ENCODE measurements around the gene NPLOC4. TPM values are rescaled to one million over a fixed set of nuclear protein-coding genes. Genes with fewer than 3 reads are reported as not detected.
A peak's percentile ranks its signal among the peaks of the same experiment; 100 is the strongest.

NPLOC4 gene
- total RNA-seq, 3 donors from 2014 or later: 78.4 to 89.5 (median 78.6) TPM

GRCh38 chr17:81509972-81510784, 126.7 kb downstream of the NPLOC4 start:
- Histone ChIP-seq H3K36me3 (ENCODE audit: low read depth) (no peaks in the 10 kb centered on the region), H3K4me3 (peak overlapping the region; percentile 98), H3K4me1 (ENCODE audit: low read depth) (peaks cover 12% of the 10 kb centered on the region), H3K9me3 (no peaks in the 10 kb centered on the region)
- TF ChIP-seq CTCF (IDR thresholded peaks at IDR 0.05): no peak
- DNase-seq (peak in 1 of 3 donors; percentile 34), ATAC-seq (no peak)
- intact Hi-C loops (cut with DNase I, micrococcal nuclease): loop anchor here in 1 of 2 donors (10.0 kb wide), 1 partner anchor 115 kb away; the partner anchor contains the start of gene BAHCC1

GRCh38 chr17:81509207-81509971, 127.5 kb downstream of the NPLOC4 start:
- DNase-seq (peak in 2 of 3 donors; percentile 48 to 51), ATAC-seq (no peak)
- Histone ChIP-seq H3K4me3 (peak overlapping the region; percentile 98), H3K36me3 (ENCODE audit: low read depth) (no peaks in the 10 kb centered on the region), H3K4me1 (ENCODE audit: low read depth) (peaks cover 12% of the 10 kb centered on the region), H3K9me3 (no peaks in the 10 kb centered on the region)
- intact Hi-C loops (cut with DNase I, micrococcal nuclease): no loop called here
- TF ChIP-seq CTCF (IDR thresholded peaks at IDR 0.05): no peak

GRCh38 chr17:81508639-81509206, 128.2 kb downstream of the NPLOC4 start:
- Histone ChIP-seq H3K4me3 (no peak overlapping the region), H3K9me3 (no peaks in the 10 kb centered on the region), H3K36me3 (ENCODE audit: low read depth) (no peaks in the 10 kb centered on the region), H3K4me1 (ENCODE audit: low read depth) (peaks cover 12% of the 10 kb centered on the region)
- intact Hi-C loops (cut with DNase I, micrococcal nuclease): no loop called here
- peak; percentile 1 for ATAC-seq
- TF ChIP-seq CTCF (IDR thresholded peaks at IDR 0.05): no peak
- DNase-seq: peak in 1 of 3 donors; percentile 36

Other genes with a start within 250 kb of the NPLOC4 start
- gene BAHCC1, start 241.7 kb downstream of the NPLOC4 start, total RNA-seq: 10 to 100 TPM; 14.0 to 27.4 (median 16.5) TPM
- gene ACTG1, start 124.3 kb downstream of the NPLOC4 start, total RNA-seq: 1,000 to 10,000 TPM; 1,922 to 4,060 (median 3,184) TPM
- gene FSCN2, start 108.7 kb downstream of the NPLOC4 start, total RNA-seq: 1 to 10 TPM; 1.6 to 4.0 (median 2.5) TPM
- gene FAAP100, start 84.8 kb downstream of the NPLOC4 start, total RNA-seq: 10 to 100 TPM; 23.2 to 28.9 (median 25.0) TPM
- gene TSPAN10, start 84 bp upstream of the NPLOC4 start, total RNA-seq: under 1 TPM; 0.27 to 0.47 (median 0.41) TPM
- gene PDE6G, start 19.4 kb upstream of the NPLOC4 start, total RNA-seq: 1 to 10 TPM in 1 of 3 donors, under 1 TPM in 1, not detected in 1; 0.39 to 1.2 TPM
- gene OXLD1, start 29.5 kb upstream of the NPLOC4 start, total RNA-seq: 10 to 100 TPM; 26.3 to 27.5 (median 26.8) TPM
- gene CCDC137, start 29.6 kb upstream of the NPLOC4 start, total RNA-seq: 10 to 100 TPM; 15.5 to 19.6 (median 15.6) TPM
- 10 to 100 TPM; 14.0 to 27.6 (median 26.1) TPM for gene ARL16, start 46.7 kb upstream of the NPLOC4 start, total RNA-seq
- 100 to 1,000 TPM in 2 of 3 donors, 10 to 100 TPM in 1; 91.4 to 126 (median 102) TPM for gene HGS, start 46.9 kb upstream of the NPLOC4 start, total RNA-seq
- gene MRPL12, start 66.3 kb upstream of the NPLOC4 start, total RNA-seq: 100 to 1,000 TPM in 2 of 3 donors, 10 to 100 TPM in 1; 69.0 to 109 (median 108) TPM
- gene SLC25A10, start 75.2 kb upstream of the NPLOC4 start, total RNA-seq: 10 to 100 TPM; 22.9 to 61.6 (median 57.6) TPM
- under 1 TPM; 0.22 to 0.98 (median 0.43) TPM for gene GCGR, start 167.0 kb upstream of the NPLOC4 start, total RNA-seq
- gene MCRIP1, start 196.2 kb upstream of the NPLOC4 start, total RNA-seq: 10 to 100 TPM; 21.2 to 80.2 (median 38.7) TPM
- gene PPP1R27, start 197.9 kb upstream of the NPLOC4 start, total RNA-seq: under 1 TPM in 2 of 3 donors, not detected in 1; 0.52 to 0.84 TPM
- 100 to 1,000 TPM; 354 to 727 (median 491) TPM for gene P4HB, start 223.4 kb upstream of the NPLOC4 start, total RNA-seq
- gene ARHGDIA, start 234.2 kb upstream of the NPLOC4 start, total RNA-seq: 100 to 1,000 TPM; 326 to 473 (median 442) TPM

Measured in mucosa of descending colon (tissue), 3 donors.